ENCODE data around the gene ELP2. TPM values are rescaled to one million over a fixed set of nuclear protein-coding genes. Genes with fewer than 3 reads are reported as not detected.

Gene ELP2
- total RNA-seq, 1 experiment from 2014 or later, result 137 TPM

GRCh38 chr18:36176711-36177110 is 47.0 kb downstream of the ELP2 start:
- Histone ChIP-seq H3K14ac (ENCODE audit: insufficient read depth, low read length) (no peak overlapping the region), H4K5ac (ENCODE audit: insufficient read length, low read depth, low read length) (no peak overlapping the region), H2BK15ac (ENCODE audit: low read depth, low read length) (no peak overlapping the region), H2BK120ac (ENCODE audit: low read depth, low read length, poor library complexity, severe bottlenecking) (no peak overlapping the region), H3K18ac (ENCODE audit: insufficient read length, low read depth, low read length) (no peak overlapping the region), H3K79me1 (ENCODE audit: insufficient read depth, low read depth, low read length, poor library complexity, severe bottlenecking) (no peaks in the 10 kb centered on the region), H3K27me3 (ENCODE audit: insufficient read depth, low read length) (no peaks in the 10 kb centered on the region), H2AFZ (ENCODE audit: low read length) (no peak overlapping the region), H3T11ph (ENCODE audit: low read length) (no peak overlapping the region), H3K23ac (ENCODE audit: insufficient read length, low read depth, low read length) (no peak overlapping the region), H3K9me3 (ENCODE audit: control insufficient read depth, low read depth, low read length) (no peaks in the 10 kb centered on the region), H2AK5ac (ENCODE audit: insufficient read length, low read length) (no peak overlapping the region), H3K4me1 (ENCODE audit: insufficient read depth, low read length) (no peaks in the 10 kb centered on the region), H2BK20ac (ENCODE audit: low read depth, low read length, poor library complexity, severe bottlenecking) (no peak overlapping the region), H3K4me2 (ENCODE audit: insufficient read depth, insufficient read length, low read length) (no peak overlapping the region), H3K79me2 (ENCODE audit: insufficient read depth, low read length) (no peaks in the 10 kb centered on the region), H3K9ac (ENCODE audit: extremely low read depth, insufficient read length, low read length) (no peak overlapping the region), H2BK12ac (ENCODE audit: insufficient read length, low read depth, low read length) (no peak overlapping the region), H4K91ac (ENCODE audit: insufficient read length, low read depth, low read length) (no peak overlapping the region), H4K8ac (replicated peaks; ENCODE audit: insufficient read length, low read depth, low read length) (no peak overlapping the region), H3K4ac (ENCODE audit: low read depth, low read length) (no peak overlapping the region), H3K23me2 (ENCODE audit: insufficient read length, low read depth, low read length, poor library complexity, severe bottlenecking) (no peaks in the 10 kb centered on the region), H3K27ac (ENCODE audit: insufficient read length, low read depth, low read length) (no peak overlapping the region), H3K56ac (ENCODE audit: insufficient read length, low read depth, low read length) (no peak overlapping the region), H4K20me1 (ENCODE audit: control insufficient read depth, insufficient read depth, insufficient read length) (no peaks in the 10 kb centered on the region), H2BK5ac (ENCODE audit: insufficient read length, low read length) (no peak overlapping the region)
- peaks cover 6 to 46% (median 19%) of the 10 kb centered on the region in 3 experiments; a peak in 6 of 7 replicates for H3K36me3 Mint-ChIP-seq (ENCODE audit: insufficient read depth in 1 of 3, low read depth in 3 of 3)
- H3K4me3 Mint-ChIP-seq, result no peak overlapping the region
- DNase-seq, result no peak
- H3K27ac Mint-ChIP-seq, result no peak overlapping the region
- TF ChIP-seq CTCF (conservative IDR thresholded peaks at IDR 0.05), result no peak
- H3K27me3 Mint-ChIP-seq (ENCODE audit: low read depth), result no peaks in the 10 kb centered on the region
- no peaks in the 10 kb centered on the region for H3K9me3 Mint-ChIP-seq
- H3K4me1 Mint-ChIP-seq, result peaks cover 5 to 10% of the 10 kb centered on the region in 2 experiments; a peak in 3 of 4 replicates
- WGBS (ENCODE audit: extremely low coverage, insufficient read length, low lambda C conversion rate), result no CpG with 5 or more reads among the region's 9 CpGs
